NOMO-1 treated with DMSO at 0.1 percent for 48 hours (cell line): Measurements from ENCODE around the gene MRE11.
"Not testable (repeated sequence)": the region's sequence is repeated elsewhere in the genome, so short reads cannot be mapped to it uniquely, and the experiment has no call there.

Experiments used
- DNase-seq: peaks from one replicate; lab custom pipeline; 2025; ENCODE audit not compliant: unreplicated experiment; lab: John Stamatoyannopoulos, UW

The MRE11 gene

DNA sequence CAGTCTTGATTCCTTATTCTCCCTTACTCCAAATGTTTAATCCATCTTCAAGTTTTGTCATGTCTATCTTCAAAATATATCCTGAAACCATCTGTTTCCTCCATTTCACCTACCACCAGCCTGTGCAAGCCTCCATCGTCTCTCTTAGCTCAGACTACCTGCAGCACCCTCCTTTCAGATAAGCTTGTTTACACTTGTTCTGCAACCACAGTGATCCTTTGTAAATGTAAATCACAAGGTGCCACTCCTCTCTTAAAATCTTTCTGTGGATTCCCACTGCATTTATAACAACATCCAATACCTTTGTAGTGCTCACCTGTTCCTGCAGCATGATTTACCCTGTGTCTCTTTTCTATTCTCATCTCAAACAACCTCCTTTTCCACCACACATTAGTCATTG, 60.6 kb downstream of the MRE11 start:
- DNase-seq: no peak

GRCh38 chr11:94424662-94425061, 69.0 kb downstream of the MRE11 start:
- DNase-seq: no peak

GRCh38 chr11:94424011-94424410, 69.6 kb downstream of the MRE11 start:
- no peak for DNase-seq

DNA sequence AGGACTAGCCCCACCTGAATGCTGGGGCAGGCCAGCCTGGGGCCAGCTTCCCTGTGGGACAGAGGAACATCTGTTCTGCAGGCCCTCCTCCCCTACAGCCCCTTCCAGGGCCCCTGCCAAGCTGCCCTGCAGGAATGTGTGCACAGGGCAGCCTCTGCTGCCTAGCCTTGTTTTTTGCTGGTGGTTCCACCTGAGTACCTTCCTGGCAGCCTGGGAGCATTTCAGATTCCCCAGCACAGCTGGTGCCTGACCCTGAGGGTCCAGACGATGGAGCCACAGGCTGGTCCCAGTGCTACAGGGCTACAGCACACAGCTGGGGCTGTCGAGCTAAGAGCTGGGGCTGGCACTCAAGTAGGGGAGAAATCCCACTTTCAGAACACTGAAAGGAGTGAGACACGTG, 70.1 kb downstream of the MRE11 start:
- no peak for DNase-seq

DNA sequence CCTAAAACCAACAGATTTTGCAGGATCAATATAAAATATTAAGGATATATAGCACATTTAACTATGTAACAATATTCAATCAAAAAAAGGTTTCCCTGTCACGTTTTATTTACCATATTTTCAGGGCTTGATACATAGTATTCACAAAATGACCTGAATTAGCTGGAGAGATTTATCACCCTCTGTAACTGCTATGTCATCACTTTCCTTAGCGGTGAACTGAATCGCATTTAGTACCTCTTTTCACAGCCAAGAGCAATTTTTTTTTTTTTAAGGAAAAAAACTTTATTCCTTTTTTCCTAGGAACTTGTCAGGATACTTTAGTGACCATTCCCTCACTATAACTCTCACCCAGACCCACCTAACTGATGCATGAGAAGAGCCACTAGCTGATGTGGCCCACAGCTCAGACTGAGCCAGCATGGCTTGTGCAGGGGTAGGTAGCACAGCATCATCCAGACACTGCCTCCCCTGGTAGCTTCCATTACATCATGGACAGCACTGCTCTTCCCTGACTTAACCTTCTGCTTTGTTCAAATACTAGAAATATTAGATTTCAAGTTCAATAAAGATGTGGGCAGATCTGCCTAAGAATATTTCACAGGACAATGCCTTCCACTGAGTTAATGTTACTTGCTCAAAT, 75.4 kb downstream of the MRE11 start:
- no peak for DNase-seq

DNA sequence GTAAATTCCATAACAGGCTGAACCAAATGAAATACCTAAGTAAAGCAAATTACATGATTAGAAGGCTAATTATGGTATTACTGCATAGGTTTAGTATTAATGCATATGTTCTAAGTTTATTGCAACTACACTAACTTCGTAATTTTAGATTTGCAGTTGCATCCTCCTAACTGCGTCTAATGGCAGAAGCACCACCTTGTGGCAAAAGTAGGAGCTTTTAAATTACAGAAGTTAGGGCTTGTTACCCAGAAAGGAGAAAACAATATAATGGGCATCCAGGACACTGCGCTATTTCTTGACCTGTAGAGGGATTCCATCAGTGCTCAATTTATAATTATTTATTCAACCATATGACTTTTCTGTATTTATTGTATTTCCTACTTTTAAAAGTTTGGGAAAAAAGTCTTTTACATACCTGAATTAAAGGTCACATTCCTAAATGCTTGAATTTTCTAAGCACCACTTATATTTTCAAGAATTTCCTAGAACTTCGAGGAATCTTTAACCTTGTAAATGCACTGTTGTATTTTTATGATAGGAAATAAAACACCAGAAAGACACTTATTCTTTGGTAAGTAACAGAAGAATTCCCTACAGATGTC, 76.2 kb downstream of the MRE11 start:
- peak; percentile 4 for DNase-seq

GRCh38 chr11:94405062-94405833, 88.4 kb downstream of the MRE11 start:
- no peak for DNase-seq

DNA sequence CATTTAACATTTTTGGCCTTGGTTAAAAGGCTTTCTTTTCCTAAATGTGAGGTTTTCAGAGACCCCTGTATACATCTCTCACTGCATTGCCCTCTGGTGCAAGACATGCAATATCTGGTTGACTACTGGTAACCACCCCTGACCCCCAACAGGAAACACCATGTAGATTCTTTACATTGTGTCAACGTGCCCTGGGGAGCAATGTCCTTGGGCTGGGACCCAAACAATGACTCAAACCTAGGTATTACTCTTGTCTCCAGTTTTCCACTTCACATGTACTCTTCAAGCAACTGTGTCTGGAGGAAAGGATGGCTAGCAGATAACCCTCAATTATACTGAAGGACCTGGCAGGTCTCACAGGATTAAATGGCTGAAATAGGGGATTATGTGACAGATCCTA, 91.3 kb downstream of the MRE11 start:
- no peak for DNase-seq

DNA sequence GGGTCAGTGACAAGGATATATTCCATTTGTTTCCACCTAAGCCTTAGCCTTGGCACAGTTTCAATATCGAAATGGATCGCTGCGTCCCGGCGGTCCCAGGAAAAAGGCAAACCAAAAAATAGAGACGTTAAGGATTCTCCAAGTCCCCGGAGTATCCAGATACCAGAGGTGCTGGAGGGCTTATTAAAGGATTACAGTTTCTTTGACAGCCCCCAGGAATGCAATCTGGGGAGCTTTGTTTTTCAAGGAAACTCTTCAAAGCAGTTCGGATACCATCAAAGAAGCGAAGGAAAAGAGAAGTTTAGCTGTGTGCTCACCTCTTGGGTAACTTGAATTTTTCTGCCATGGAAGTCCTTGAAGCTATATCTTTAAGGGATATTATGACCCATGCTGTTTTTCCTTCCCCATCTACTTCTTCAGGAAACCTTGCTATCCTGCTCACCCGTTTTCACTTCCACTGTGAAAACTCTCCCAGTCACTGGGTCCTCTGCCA, 91.8 kb downstream of the MRE11 start:
- DNase-seq: no peak

DNA sequence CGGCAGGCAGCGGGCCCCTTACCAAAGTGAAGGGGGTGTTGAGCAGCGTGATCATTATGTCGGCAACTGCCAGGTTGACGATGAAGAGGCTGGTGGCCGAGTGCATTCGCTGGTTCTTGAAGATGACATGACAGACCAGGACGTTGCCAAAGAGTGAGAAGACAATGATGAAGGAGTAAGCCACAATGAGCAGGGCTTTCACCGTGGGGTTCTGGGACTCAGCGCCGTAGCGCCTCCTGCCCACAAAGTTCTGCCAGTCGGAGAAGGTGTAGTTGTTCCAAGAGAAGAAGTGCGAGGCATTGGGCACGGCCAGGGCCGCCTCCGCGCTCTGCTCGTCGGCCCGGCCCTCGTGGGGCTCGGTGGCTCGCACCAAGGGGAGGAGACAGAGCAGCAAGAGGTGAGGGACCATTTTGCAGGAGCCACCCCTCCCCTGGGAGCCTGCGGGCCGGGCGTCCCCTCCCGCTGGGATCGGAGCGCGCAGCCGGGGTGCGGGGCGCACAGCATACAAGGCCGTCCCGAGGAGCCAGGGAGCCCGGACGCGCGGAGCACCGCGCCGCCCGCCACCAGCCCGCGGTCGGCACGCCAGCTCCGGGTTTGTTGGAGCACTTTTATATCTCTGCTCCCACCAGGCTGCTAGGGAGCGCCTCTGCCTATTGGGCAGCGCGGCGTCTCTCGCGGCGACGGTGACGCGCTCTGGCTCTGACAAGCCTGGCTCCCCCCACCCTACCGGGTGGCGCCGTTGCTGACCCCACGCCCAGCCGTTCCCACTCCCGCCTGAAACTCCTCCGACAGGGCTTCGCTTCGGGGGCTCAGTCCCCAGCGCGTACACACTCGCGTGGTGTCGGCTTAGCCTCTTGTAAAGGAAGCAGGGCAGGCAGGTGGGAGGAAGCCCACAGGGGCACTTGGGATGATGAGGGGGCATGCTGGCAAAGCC, 92.5 kb downstream of the MRE11 start, which contains the start of gene GPR83:
Gene GPR83 (minus strand): TSS at position 581 of the 934 bp plus-strand sequence. CDS start 172 bp downstream, at position 409.
- no peak for DNase-seq

- no peak for DNase-seq
Observed at GRCh38 chr11:94400457-94400838, 93.2 kb downstream of the MRE11 start.

DNA sequence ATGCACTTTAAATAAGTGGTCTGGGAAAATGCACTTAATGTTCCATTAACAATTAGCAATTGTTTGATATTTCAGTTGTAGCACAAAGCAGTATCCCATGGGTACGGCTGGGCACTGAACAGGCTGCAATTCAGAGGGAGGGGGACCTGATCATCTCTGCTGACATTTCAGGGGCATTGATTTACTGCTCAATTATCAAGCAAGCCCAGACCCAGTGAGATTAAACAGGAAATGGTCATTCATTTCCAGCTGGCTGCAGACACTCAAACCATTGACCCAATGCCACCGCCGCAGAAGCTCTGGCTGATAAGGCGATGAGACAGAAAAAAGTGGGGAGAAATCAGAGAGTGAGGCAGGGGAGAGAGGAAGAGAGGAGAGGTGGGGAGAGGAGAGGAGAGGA, 93.6 kb downstream of the MRE11 start:
- DNase-seq: no peak

GRCh38 chr11:94398101-94398500, 95.5 kb downstream of the MRE11 start:
- no peak for DNase-seq

GRCh38 chr11:94396282-94396681, 97.4 kb downstream of the MRE11 start:
- DNase-seq: no peak

DNA sequence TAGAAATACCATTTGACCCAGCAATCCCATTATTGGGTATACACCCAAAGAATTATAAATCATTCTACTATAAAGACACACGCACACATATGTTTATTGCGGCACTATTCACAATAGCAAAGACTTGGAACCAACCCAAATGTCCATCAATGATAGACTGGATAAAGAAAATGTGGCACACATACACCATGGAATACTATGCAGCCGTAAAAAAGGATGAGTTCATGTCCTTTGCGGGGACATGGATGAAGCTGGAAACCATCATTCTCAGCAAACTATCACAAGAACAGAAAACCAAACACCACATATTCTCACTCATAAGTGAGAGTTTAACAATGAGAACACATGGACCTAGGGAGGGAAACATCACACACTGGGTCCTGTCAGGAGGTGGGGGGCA, 101.7 kb downstream of the MRE11 start:
- DNase-seq: not testable (repeated sequence)

GRCh38 chr11:94379613-94380012, 114.0 kb downstream of the MRE11 start:
- DNase-seq: no peak

GRCh38 chr11:94376841-94377240, 116.8 kb downstream of the MRE11 start:
- DNase-seq: no peak

- not testable (repeated sequence) for DNase-seq
Observed at GRCh38 chr11:94370576-94370975, 123.1 kb downstream of the MRE11 start.
